K562 (cell line): Measurements from ENCODE around the gene NIFK. TPM values are rescaled to one million over a fixed set of nuclear protein-coding genes. Genes with fewer than 3 reads are reported as not detected.

Source experiments
- CEBPZ ChIP-seq: fragments of 150-350 bp; IDR thresholded peaks from 2 replicates; pipeline ENCODE4 v1.6.1; 2014; ENCODE audit warnings: low read depth, mild to moderate bottlenecking, low read length, borderline replicate concordance
- HMG20A ChIP-seq: fragments of 450-650 bp; formaldehyde crosslinking; conservative IDR thresholded peaks from 2 replicates; pipeline ENCODE4 v1.4.0; 2020; ENCODE audit warnings: mild to moderate bottlenecking, mixed read lengths
- MEIS2 ChIP-seq: fragments of 450-650 bp; IDR thresholded peaks from 2 replicates; pipeline ENCODE4 v1.6.1; 2014; ENCODE audit warnings: mild to moderate bottlenecking; ENCODE audit not compliant: partially characterized antibody
- NR2C1 ChIP-seq, 2 experiments: fragments of 450-650 bp; IDR thresholded peaks; 2 replicates each; pipeline ENCODE4 v1.6.1; 2017; ENCODE audit warnings: mild to moderate bottlenecking in 2 of 2, antibody characterized with exemption in 1 of 2, inconsistent platforms in 1 of 2, missing compliant biosample characterization in 1 of 2, missing genetic modification characterization in 1 of 2
- RUNX1 ChIP-seq: sonication (generic); IDR thresholded peaks from 2 replicates; pipeline ENCODE4 v1.6.1; 2016; ENCODE audit warnings: antibody characterized with exemption, low read depth
- SMAD1 ChIP-seq: fragments of 150-350 bp; IDR thresholded peaks from 2 replicates; pipeline ENCODE4 v1.6.1; 2014; ENCODE audit warnings: low read length, low read depth; ENCODE audit not compliant: partially characterized antibody
- SREBF1 ChIP-seq: fragments of 150-350 bp; IDR thresholded peaks from 2 replicates; pipeline ENCODE4 v1.6.1; 2014; ENCODE audit warnings: antibody characterized with exemption, low read depth, low read length, borderline replicate concordance
- SRF ChIP-seq, 2 experiments: fragments of 250-450, 450-650 bp in 1 of 2; sonication (Bioruptor Pico) in 1 of 2; sonication (generic) in 1 of 2; formaldehyde crosslinking; IDR thresholded peaks; 2 replicates each; pipeline versions ENCODE4 v1.5.0 to v1.5.1; 2020 to 2022; ENCODE audit warnings: mild to moderate bottlenecking in 1 of 2, missing genetic modification reagents in 1 of 2
- SRSF7 ChIP-seq: fragments of 200-400 bp; formaldehyde crosslinking; optimal IDR thresholded peaks from 2 replicates; pipeline ENCODE3; 2017; ENCODE audit warnings: mild to moderate bottlenecking, low read depth, low read length
- TCF15 ChIP-seq: fragments of 250-450 bp; sonication (Bioruptor Pico); IDR thresholded peaks from 2 replicates; pipeline ENCODE4 v1.8.0; 2022; ENCODE audit warnings: moderate library complexity, mild to moderate bottlenecking, inconsistent platforms
- TCF7L2 ChIP-seq: fragments of 150-350 bp; IDR thresholded peaks from 2 replicates; pipeline ENCODE4 v1.6.1; 2016; ENCODE audit warnings: low read depth, mild to moderate bottlenecking, low read length, moderate library complexity
- ZKSCAN1 ChIP-seq: fragments of 150-350 bp; IDR thresholded peaks from 2 replicates; pipeline ENCODE4 v1.6.1; 2016; ENCODE audit warnings: low read depth, low read length
- ZNF253 ChIP-seq: fragments of 250-450 bp; sonication (Bioruptor Pico); conservative IDR thresholded peaks from 2 replicates; pipeline ENCODE4 v1.6.1; 2021; ENCODE audit warnings: mild to moderate bottlenecking
- ZNF318 ChIP-seq, 2 experiments: fragments of 450-650 bp; IDR thresholded peaks; 2 replicates each; pipeline ENCODE4 v1.6.1; 2016; ENCODE audit warnings: mild to moderate bottlenecking in 2 of 2, borderline replicate concordance in 1 of 2, low read depth in 1 of 2, moderate library complexity in 1 of 2
- polyA plus RNA-seq, 8 experiments: library from polyadenylated mRNA; depleted of rRNA in 4 of 8; stranded (reverse) in 5 of 8; unstranded in 3 of 8; fragments of >200 nt; fragmentation: Nextera tagmentation in 2 of 8; fragmentation: Illumina TruSeq in 1 of 8; extraction: Ambion mirVana in 2 of 8; extraction: Trizol in 1 of 8; gene quantifications; 2 replicates each; pipeline versions ENCODE4 v1.2.1 to v1.2.3, GENCODE V29; 2011 to 2014; ENCODE audit warnings: inconsistent platforms in 1 of 8, missing spikeins in 1 of 8
- total RNA-seq, 7 experiments: library from RNA; depleted of rRNA in 6 of 7; stranded (reverse); fragments of >200 nt in 6 of 7; fragmentation: Illumina TruSeq in 2 of 7; extraction: Trizol in 2 of 7; gene quantifications; 2 replicates each; pipeline versions ENCODE4 v1.2.1 to v1.2.3, GENCODE V29; 2011 to 2021; ENCODE audit warnings: low replicate concordance in 1 of 7

Gene NIFK
- total and polyA plus RNA-seq, 9 of the 15 experiments (the other 6 are each of a cell fraction or from before 2014, with no cell fraction given), result 60.2 to 426 (median 183) TPM

- TF ChIP-seq NR2C1 (IDR thresholded peaks at IDR 0.05) (no peak), NR2C1 (tag; IDR thresholded peaks at IDR 0.05) (0 out of 2 replicates have a peak, but pooled peaks have one; percentile 31), CEBPZ (no peak), TCF15 (no peak), MEIS2 (no peak), SMAD1 (no peak), ZNF318 (IDR thresholded peaks at IDR 0.05; ENCODE audit: borderline replicate concordance in 1 of 2, low read depth in 1 of 2) (no peak), SRF (CRISPR knock-in tag; IDR thresholded peaks at IDR 0.05) (no peak; a peak in 1 of 4 replicates), SREBF1 (0 out of 2 replicates have a peak, but pooled peaks have one; percentile 30), ZKSCAN1 (peak; percentile 71), RUNX1 (peak; percentile 40; the same call in 1 of the 2 replicates), TCF7L2 (peak; percentile 26; the same call in 1 of the 2 replicates), HMG20A (CRISPR knock-in tag) (no peak), SRSF7 (no peak), ZNF253 (no peak)
These were observed 18.8 kb upstream of the NIFK start, which contains the start of gene TSN (continued) for GRCh38 chr2:121755237-121756111.
